Upper lobe of right lung (tissue), 1 donor: Measurements from ENCODE around the gene LRRC49. TPM values are rescaled to one million over a fixed set of nuclear protein-coding genes. Genes with fewer than 3 reads are reported as not detected.
"Not testable (repeated sequence)": the region's sequence is repeated elsewhere in the genome, so short reads cannot be mapped to it uniquely, and the experiment has no call there.

Source experiments
- ATAC-seq: fragments of 200-7000 bp; cut with Tn5 transposase; one replicate; pipeline ENCODE4 v1.9.1; 2020; ENCODE audit warnings: mild to moderate bottlenecking, moderate library complexity
- DNase-seq: peaks from one replicate; pipeline ENCODE4 v3.0.0-alpha.2; 2020
- H3K27ac ChIP-seq: fragments of 200-600 bp; one replicate; pipeline ENCODE4 v1.8.0; 2022
- H3K27me3 ChIP-seq: fragments of 200-600 bp; one replicate; pipeline ENCODE4 v1.8.0; 2022; ENCODE audit warnings: mild to moderate bottlenecking
- H3K36me3 ChIP-seq: fragments of 200-600 bp; one replicate; pipeline ENCODE4 v1.8.0; 2022
- H3K4me1 ChIP-seq: fragments of 200-600 bp; one replicate; pipeline ENCODE4 v1.8.0; 2022
- H3K4me3 ChIP-seq: fragments of 200-600 bp; one replicate; pipeline ENCODE4 v1.8.0; 2022; ENCODE audit warnings: mild to moderate bottlenecking
- H3K9me3 ChIP-seq: fragments of 200-600 bp; one replicate; pipeline ENCODE4 v1.8.0; 2022
- intact Hi-C: fragments of 100-400 bp; cut with DNase I; formaldehyde crosslinking; loops from one replicate; pipeline ENCODE4 v1.11.0; 2022
- total RNA-seq: library from RNA; stranded (reverse); fragmentation: NEBNext Ultra II Directional; extraction: Animal tissue kit (Norgen Biotek cat#: 25700); gene quantifications from one replicate; pipeline ENCODE4 v1.2.1, GENCODE V29; 2021
- TF ChIP-seq, protein P1 (sequence below): fragments of 200-600 bp; IDR thresholded peaks from one replicate; pipeline ENCODE4 v1.8.0; 2022; ENCODE audit warnings: antibody characterized with exemption
- donor health status: DM: no; HTN: yes; CAD: no; lungs with severe emphysema.

The LRRC49 gene
- total RNA-seq, 1 donor from 2014 or later = 4.3 TPM

DNA sequence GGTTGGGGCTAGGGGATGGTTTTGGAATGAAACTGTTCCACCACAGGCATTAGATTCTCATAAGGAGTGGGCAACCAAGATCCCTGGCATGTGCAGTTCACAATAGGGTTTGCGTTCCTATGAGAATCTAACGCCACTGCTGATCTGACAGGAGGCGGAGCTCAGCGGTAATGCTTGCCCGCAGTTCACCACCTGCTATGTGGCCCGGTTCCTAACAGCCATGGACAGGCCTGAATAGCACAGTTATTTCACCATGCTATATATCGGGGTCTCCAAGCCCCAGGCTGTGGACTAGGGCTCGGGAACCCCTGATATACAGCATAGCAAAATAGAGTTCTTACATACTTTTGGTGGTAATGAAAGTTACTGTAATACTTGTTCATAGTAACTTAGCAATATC, 122.7 kb downstream of the LRRC49 start:
- intact Hi-C loops = no loop called here

DNA sequence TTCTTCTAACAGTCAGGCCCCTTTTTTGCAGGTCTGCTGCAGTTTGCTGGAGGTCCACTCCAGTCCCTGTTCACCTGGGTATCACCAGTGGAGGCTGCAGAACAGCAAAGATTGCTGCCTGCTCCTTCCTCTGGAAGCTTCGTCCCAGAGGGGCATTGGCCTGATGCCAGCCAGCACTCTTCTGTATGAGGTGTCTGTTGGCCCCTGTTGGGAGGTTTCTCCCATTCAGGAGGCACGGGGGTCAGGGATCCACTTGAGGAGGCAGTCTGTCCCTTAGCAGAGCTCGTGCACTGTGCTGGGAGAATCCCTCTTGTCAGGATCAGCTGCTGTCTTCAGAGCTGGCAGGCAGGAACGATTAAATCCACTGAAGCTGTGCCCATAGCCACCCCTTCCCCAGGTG, 138.6 kb downstream of the LRRC49 start:
- DNase-seq, intact Hi-C loops, ATAC-seq, H3K27ac ChIP-seq, H3K4me3 ChIP-seq, H3K4me1 ChIP-seq, H3K27me3 ChIP-seq, H3K9me3 ChIP-seq, H3K36me3 ChIP-seq: not testable (repeated sequence)

More for the DNA sequence above, 122.7 kb downstream of the LRRC49 start:
- no peak for DNase-seq
- no peaks in the 10 kb centered on the region for H3K9me3 ChIP-seq
- no peaks in the 10 kb centered on the region for H3K4me1 ChIP-seq
- no peak overlapping the region for H3K4me3 ChIP-seq
- H3K27ac ChIP-seq = no peak overlapping the region
- ATAC-seq = no peak
- H3K36me3 ChIP-seq = no peaks in the 10 kb centered on the region
- H3K27me3 ChIP-seq = no peaks in the 10 kb centered on the region
- TF ChIP-seq, protein P1, sequence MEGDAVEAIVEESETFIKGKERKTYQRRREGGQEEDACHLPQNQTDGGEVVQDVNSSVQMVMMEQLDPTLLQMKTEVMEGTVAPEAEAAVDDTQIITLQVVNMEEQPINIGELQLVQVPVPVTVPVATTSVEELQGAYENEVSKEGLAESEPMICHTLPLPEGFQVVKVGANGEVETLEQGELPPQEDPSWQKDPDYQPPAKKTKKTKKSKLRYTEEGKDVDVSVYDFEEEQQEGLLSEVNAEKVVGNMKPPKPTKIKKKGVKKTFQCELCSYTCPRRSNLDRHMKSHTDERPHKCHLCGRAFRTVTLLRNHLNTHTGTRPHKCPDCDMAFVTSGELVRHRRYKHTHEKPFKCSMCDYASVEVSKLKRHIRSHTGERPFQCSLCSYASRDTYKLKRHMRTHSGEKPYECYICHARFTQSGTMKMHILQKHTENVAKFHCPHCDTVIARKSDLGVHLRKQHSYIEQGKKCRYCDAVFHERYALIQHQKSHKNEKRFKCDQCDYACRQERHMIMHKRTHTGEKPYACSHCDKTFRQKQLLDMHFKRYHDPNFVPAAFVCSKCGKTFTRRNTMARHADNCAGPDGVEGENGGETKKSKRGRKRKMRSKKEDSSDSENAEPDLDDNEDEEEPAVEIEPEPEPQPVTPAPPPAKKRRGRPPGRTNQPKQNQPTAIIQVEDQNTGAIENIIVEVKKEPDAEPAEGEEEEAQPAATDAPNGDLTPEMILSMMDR = no peak

DNA sequence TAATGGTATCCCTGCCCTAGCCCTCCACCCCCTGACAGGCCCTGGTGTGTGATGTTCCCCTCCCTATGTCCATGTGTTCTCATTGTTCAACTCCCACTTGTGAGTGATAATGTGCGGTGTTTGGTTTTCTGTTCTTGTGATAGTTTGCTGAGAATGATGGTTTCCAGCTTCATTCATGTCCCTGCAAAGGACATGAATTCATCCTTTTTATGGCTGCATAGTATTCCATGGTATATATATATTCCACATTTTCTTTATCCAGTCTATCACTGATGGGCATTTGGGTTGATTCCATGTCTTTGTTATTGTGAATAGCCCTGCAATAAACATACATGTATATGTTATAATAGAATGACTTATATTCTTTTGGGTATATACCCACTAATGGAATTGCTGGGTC, 142.9 kb downstream of the LRRC49 start:
- H3K4me1 ChIP-seq, ATAC-seq, DNase-seq, intact Hi-C loops, H3K27me3 ChIP-seq, H3K27ac ChIP-seq, H3K9me3 ChIP-seq, H3K4me3 ChIP-seq, H3K36me3 ChIP-seq: not testable (repeated sequence)

DNA sequence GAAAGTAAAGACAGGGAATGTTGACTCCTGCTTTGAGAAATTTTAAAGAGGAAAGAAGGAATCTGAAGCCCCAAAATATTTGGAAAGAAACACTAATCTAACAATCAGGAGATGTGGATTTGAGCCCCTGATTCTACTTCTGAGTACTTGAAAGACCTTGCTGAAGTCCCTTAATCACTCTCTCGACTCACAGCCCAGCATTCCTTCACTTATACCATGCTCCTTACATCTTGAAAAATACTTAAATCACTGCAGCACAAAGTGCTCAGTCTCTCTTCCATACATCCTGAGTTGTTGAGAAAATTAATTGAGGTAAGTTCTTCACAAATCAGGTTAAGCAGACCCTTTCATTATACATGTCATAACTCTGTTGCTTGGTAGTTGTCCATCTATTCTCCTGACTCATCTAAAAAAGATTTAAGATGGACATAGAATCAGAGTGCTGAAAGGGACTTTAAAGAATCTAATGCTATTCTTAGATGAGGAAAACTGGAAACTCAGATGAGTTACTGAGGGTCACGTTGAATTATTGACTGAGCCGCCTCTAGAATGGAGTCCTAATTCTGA, 149.8 kb downstream of the LRRC49 start:
- Histone ChIP-seq H3K9me3 (no peaks in the 10 kb centered on the region), H3K4me3 (no peak overlapping the region), H3K36me3 (no peaks in the 10 kb centered on the region), H3K4me1 (no peaks in the 10 kb centered on the region), H3K27me3 (no peaks in the 10 kb centered on the region), H3K27ac (no peak overlapping the region)
- no peak for ATAC-seq
- intact Hi-C loops = no loop called here
- TF ChIP-seq, protein P1 = no peak
- no peak for DNase-seq

DNA sequence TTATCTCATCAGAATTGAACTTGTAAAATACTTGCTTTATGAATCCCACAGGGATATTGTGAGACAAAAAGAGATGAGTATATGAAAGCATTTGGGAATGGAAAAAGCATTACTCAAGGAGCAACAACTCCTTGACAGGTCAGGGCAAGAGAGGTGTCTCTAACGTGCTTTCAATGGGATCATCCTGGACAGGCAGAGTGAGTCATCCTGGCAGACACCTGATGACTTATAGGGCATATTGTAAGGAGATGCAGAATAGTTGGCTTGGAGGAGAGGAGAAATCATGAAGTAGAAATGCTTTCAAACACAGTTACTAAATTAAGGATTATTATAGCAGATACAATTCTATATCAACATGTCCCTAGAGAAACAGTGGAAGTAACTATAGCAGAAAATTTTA, 150.7 kb downstream of the LRRC49 start:
- H3K9me3 ChIP-seq = no peaks in the 10 kb centered on the region
- no peaks in the 10 kb centered on the region for H3K27me3 ChIP-seq
- no peaks in the 10 kb centered on the region for H3K4me1 ChIP-seq
- H3K36me3 ChIP-seq = no peaks in the 10 kb centered on the region
- H3K4me3 ChIP-seq = no peak overlapping the region
- ATAC-seq (no peak), DNase-seq (no peak)
- no peak overlapping the region for H3K27ac ChIP-seq
- intact Hi-C loops = no loop called here
- TF ChIP-seq, protein P1 = no peak

DNA sequence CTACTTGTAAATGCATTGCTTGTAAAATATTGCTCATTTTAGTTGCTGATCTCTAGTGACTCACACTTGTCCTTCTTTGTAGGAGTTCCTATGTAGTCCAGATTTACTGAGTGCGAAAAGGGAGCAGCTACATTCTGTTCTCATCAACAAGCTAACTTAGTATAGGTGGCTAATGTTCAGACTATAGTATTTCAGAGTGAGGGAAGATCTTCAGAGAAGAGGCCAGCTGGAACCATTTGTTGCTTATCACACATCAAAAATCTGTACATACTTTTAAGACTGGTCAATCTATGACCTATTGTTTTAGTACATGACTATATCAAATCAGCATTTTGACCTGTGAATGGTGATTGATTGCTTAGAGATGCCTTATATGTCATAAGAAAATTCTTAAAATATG, 151.4 kb downstream of the LRRC49 start:
- TF ChIP-seq, protein P1 = no peak
- Histone ChIP-seq H3K27me3 (no peaks in the 10 kb centered on the region), H3K36me3 (no peaks in the 10 kb centered on the region), H3K4me3 (no peak overlapping the region), H3K4me1 (no peaks in the 10 kb centered on the region), H3K9me3 (no peaks in the 10 kb centered on the region), H3K27ac (no peak overlapping the region)
- DNase-seq (no peak), ATAC-seq (no peak)
- intact Hi-C loops = no loop called here

DNA sequence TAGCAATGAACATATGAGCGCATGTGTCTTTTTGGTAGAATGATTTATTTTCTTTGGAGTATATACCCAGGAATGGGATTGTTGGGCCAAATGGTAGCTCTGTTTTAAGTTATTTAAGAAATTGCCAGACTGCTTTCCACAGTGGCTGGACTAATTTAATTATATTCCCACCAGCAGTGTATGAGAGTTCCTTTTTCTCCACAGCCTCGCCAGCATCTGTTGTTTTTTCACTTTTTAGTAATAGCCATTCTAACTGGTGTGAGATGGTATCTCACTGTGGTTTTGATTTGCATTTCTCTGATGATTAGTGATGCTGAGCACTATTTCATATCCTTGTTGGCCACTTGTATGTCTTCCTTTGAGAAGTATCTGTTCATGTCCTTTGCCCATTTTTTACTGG, 153.5 kb downstream of the LRRC49 start:
- H3K4me1 ChIP-seq, H3K9me3 ChIP-seq, DNase-seq, H3K27ac ChIP-seq, H3K27me3 ChIP-seq, H3K36me3 ChIP-seq, H3K4me3 ChIP-seq, ATAC-seq, intact Hi-C loops: not testable (repeated sequence)
